GM12878 (cell line): ENCODE data around the gene COASY. TPM values are rescaled to one million over a fixed set of nuclear protein-coding genes. Genes with fewer than 3 reads are reported as not detected.

Source experiments
- ATAC-seq: fragments of 200-7000 bp; cut with Tn5 transposase; 3 replicates; pipeline ENCODE4 v1.9.1; 2020; ENCODE audit warnings: mild to moderate bottlenecking, moderate library complexity
- BruUV-seq: library from RNA; stranded (reverse); fragments of 400-500 nt; replicated peaks from 2 replicates; lab custom pipeline; 2021; lab: Mats Ljungman, UMichigan
- CTCF ChIA-PET: fragments of 300-600 bp; sonication (Branson Sonifier 250); formaldehyde crosslinking; extraction: SDS; loops from one replicate; lab custom pipeline; 2021; ENCODE audit warnings: inconsistent platforms; lab: Yijun Ruan, JAX
- POLR2A ChIA-PET: fragments of 350-600 bp; formaldehyde crosslinking; extraction: SDS; loops from one replicate; lab custom pipeline; 2021; ENCODE audit warnings: inconsistent platforms; lab: Charles Lee
- RAD21 ChIA-PET: fragments of 300-600 bp; sonication (Branson Sonifier 250); formaldehyde crosslinking; loops from one replicate; lab custom pipeline; 2023; ENCODE audit warnings: antibody characterized with exemption; ENCODE audit not compliant: unreplicated experiment; lab: Charles Lee
- SMC1A ChIA-PET: fragments of 300-600 bp; sonication (Branson Sonifier 250); formaldehyde crosslinking; loops from one replicate; lab custom pipeline; 2023; ENCODE audit not compliant: unreplicated experiment, uncharacterized antibody; lab: Charles Lee
- DNase-seq: peaks from one replicate; pipeline ENCODE4 v3.0.0-alpha.2; 2011; ENCODE audit warnings: low read depth, low spot score
- FAIRE-seq: peaks from 3 replicates; lab custom pipeline; 2011; peaks lifted over from hg19 to GRCh38; lab: Jason Lieb, UNC
- H2AFZ ChIP-seq: 2 replicates; pipeline ENCODE4 v1.6.0; 2011; ENCODE audit warnings: low read depth, low read length, control low read depth; ENCODE audit not compliant: control insufficient read depth
- H3K27ac ChIP-seq: 2 replicates; pipeline ENCODE4 v1.5.1; 2011; ENCODE audit warnings: control low read depth; ENCODE audit not compliant: control insufficient read depth, insufficient read depth
- H3K27me3 ChIP-seq, 2 experiments: replicated peaks in 1 of 2; 2 replicates each; pipeline versions ENCODE4 v1.6.0 to v1.6.1; 2011; ENCODE audit warnings: low read length in 1 of 2; ENCODE audit not compliant: control insufficient read depth in 2 of 2, insufficient read depth in 2 of 2
- H3K36me3 ChIP-seq, 2 experiments: 2 replicates each; pipeline ENCODE4 v1.5.1; 2011; ENCODE audit warnings: low read length in 1 of 2; ENCODE audit not compliant: control insufficient read depth in 2 of 2, insufficient read depth in 2 of 2
- H3K4me1 ChIP-seq: 2 replicates; pipeline ENCODE4 v1.6.1; 2011; ENCODE audit warnings: mild to moderate bottlenecking, low read length, moderate library complexity, mixed read lengths; ENCODE audit not compliant: control insufficient read depth, insufficient read depth
- H3K4me2 ChIP-seq: 2 replicates; pipeline ENCODE4 v1.6.0; 2011; ENCODE audit warnings: control low read depth; ENCODE audit not compliant: control insufficient read depth, insufficient read depth
- H3K4me3 ChIP-seq: fragments of 200-600 bp; sonication (generic); 2 replicates; pipeline ENCODE4 v1.5.1; 2016
- H3K79me2 ChIP-seq: 2 replicates; pipeline ENCODE4 v1.6.0; 2011; ENCODE audit warnings: low read length; ENCODE audit not compliant: control insufficient read depth, insufficient read depth
- H3K9ac ChIP-seq: 2 replicates; pipeline ENCODE4 v1.8.0; 2011; ENCODE audit warnings: low read length, control low read depth, mixed read lengths; ENCODE audit not compliant: control insufficient read depth, insufficient read depth
- H3K9me3 ChIP-seq: replicated peaks from 3 replicates; pipeline ENCODE4 v1.5.1; 2011; ENCODE audit warnings: mild to moderate bottlenecking, low read length; ENCODE audit not compliant: control insufficient read depth, insufficient read depth
- H4K20me1 ChIP-seq: 2 replicates; pipeline ENCODE4 v1.6.0; 2011; ENCODE audit not compliant: control insufficient read depth, insufficient read depth
- ATF7 ChIP-seq: fragments of 450-650 bp; IDR thresholded peaks from 2 replicates; pipeline ENCODE4 v1.6.1; 2016; ENCODE audit warnings: low read depth, mild to moderate bottlenecking
- EP300 ChIP-seq, 2 experiments: fragments of 150-350 bp in 1 of 2; IDR thresholded peaks; 2 replicates each; pipeline ENCODE4 v1.6.1; 2011 to 2012; ENCODE audit warnings: low read depth in 2 of 2, low read length in 2 of 2, borderline replicate concordance in 1 of 2, improper control_type of control experiment in 1 of 2, inconsistent platforms in 1 of 2; ENCODE audit not compliant: control insufficient read depth in 1 of 2
- HCFC1 ChIP-seq: fragments of 150-350 bp; IDR thresholded peaks from 2 replicates; pipeline ENCODE4 v1.6.1; 2014; ENCODE audit warnings: low read length
- HDAC6 ChIP-seq: fragments of 200-600 bp; sonication (generic); IDR thresholded peaks from one replicate; pipeline ENCODE4 v1.8.0; 2017; ENCODE audit warnings: antibody characterized with exemption; ENCODE audit not compliant: unreplicated experiment
- IRF4 ChIP-seq: IDR thresholded peaks from 2 replicates; pipeline ENCODE4 v1.6.1; 2011; ENCODE audit warnings: low read depth, low read length
- PAX8 ChIP-seq: fragments of 450-650 bp; IDR thresholded peaks from 2 replicates; pipeline ENCODE4 v1.6.1; 2017; ENCODE audit warnings: mild to moderate bottlenecking, moderate library complexity
- PML ChIP-seq: IDR thresholded peaks from 2 replicates; pipeline ENCODE4 v1.6.1; 2012; ENCODE audit warnings: low read length, inconsistent platforms
- SIX5 ChIP-seq: IDR thresholded peaks from 2 replicates; pipeline ENCODE4 v1.6.1; 2011; ENCODE audit warnings: mild to moderate bottlenecking, low read depth, low read length, moderate library complexity; ENCODE audit not compliant: severe bottlenecking
- SMC3 ChIP-seq: IDR thresholded peaks from 2 replicates; pipeline ENCODE4 v1.6.1; 2011; ENCODE audit warnings: low read length, improper control_type of control experiment, borderline replicate concordance
- TAF1 ChIP-seq: IDR thresholded peaks from 2 replicates; pipeline ENCODE4 v1.6.1; 2011; ENCODE audit warnings: mild to moderate bottlenecking, low read depth, low read length, borderline replicate concordance
- WGBS: methylation state at CpG from one replicate; pipeline ENCODE4 v1.1.6; 2016; ENCODE audit warnings: low lambda C conversion rate; ENCODE audit not compliant: insufficient replicate concordance, insufficient coverage; ENCODE audit errors: missing lambda C conversion rate; 5-methylcytosine and 5-hydroxymethylcytosine counted together
- in situ Hi-C: fragments of 300-500 bp; cut with MboI; formaldehyde crosslinking; loops from 9 replicates; pipeline ENCODE4 v1.14.3; 2018; ENCODE audit warnings: mixed read lengths
- intact Hi-C: fragments of 100-400 bp; cut with micrococcal nuclease; formaldehyde crosslinking; loops from one replicate; pipeline ENCODE4 v1.14.2; 2022; ENCODE audit not compliant: unreplicated experiment
- polyA plus RNA-seq, 11 experiments: library from polyadenylated mRNA; depleted of rRNA in 4 of 11; unstranded in 6 of 11; stranded (reverse) in 5 of 11; fragments of >200 nt; fragmentation: Nextera tagmentation in 4 of 11; fragmentation: Illumina TruSeq in 1 of 11; extraction: Ambion mirVana in 4 of 11; extraction: Trizol in 1 of 11; gene quantifications; 1 replicate in 1 of 11; 2 replicates in 10 of 11; pipeline versions ENCODE4 v1.2.1 to v1.2.3, GENCODE V29; 2011 to 2016; ENCODE audit warnings: inconsistent platforms in 2 of 11, missing spikeins in 2 of 11, low read depth in 1 of 11
- total RNA-seq, 4 experiments: library from RNA; depleted of rRNA in 3 of 4; stranded (reverse); fragments of >200 nt in 3 of 4; fragmentation: Illumina TruSeq in 1 of 4; extraction: Trizol in 1 of 4; gene quantifications; 2 replicates each; pipeline versions ENCODE4 v1.2.1 to v1.2.3, GENCODE V29; 2013 to 2021
- TF ChIP-seq, protein P1 (sequence below): fragments of 450-650 bp; IDR thresholded peaks from 2 replicates; pipeline ENCODE4 v1.6.1; 2017; ENCODE audit warnings: low read depth, mild to moderate bottlenecking, moderate library complexity
- TF ChIP-seq, protein P2 (sequence below): fragments of 450-650 bp; formaldehyde crosslinking; IDR thresholded peaks from 2 replicates; pipeline ENCODE4 v1.4.0; 2020; ENCODE audit warnings: mild to moderate bottlenecking, moderate library complexity
- TF ChIP-seq, protein P3 (sequence below): fragments of 450-650 bp; IDR thresholded peaks from 2 replicates; pipeline ENCODE4 v1.6.1; 2017; ENCODE audit warnings: borderline replicate concordance

Gene COASY
- total and polyA plus RNA-seq, 10 of the 15 experiments (the other 5 are each of a cell fraction or from before 2014, with no cell fraction given): 18.6 to 93.9 (median 43.2) TPM

DNA sequence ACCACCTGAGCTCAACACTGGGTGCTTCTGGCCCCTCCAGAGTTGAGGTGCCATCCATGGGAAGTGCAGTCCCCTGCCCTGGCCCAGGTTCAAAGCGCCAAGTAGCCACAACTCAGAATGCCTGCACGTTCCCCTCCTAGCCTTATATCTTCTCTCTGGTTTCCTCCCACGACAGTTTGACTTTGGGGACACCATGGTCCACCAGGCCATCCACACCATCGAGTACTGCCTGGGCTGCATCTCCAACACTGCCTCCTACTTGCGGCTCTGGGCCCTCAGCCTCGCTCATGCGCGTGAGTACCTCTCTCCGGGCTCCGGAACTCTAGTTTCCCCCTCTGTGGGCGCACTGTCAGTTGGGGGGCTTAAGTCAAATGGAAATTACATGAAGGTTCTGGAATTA, 48.3 kb upstream of the COASY start:
- FAIRE-seq (no peak), DNase-seq (no peak), ATAC-seq (no peak)
- no peak overlapping the region for H3K27ac ChIP-seq
- H3K9ac ChIP-seq: no peak overlapping the region
- H3K9me3 ChIP-seq: no peaks in the 10 kb centered on the region
- no peaks in the 10 kb centered on the region for H3K79me2 ChIP-seq
- ChIA-PET RAD21 (interaction anchor here (1.0 to 1.5 kb wide), 5 partner anchors 54 to 99 kb away, joined by 3 to 11 read pairs (median 4); no protein-coding TSS in a partner anchor), SMC1A (interaction anchor here (1.1 to 2.7 kb wide), 7 partner anchors 14 to 107 kb away, joined by 3 to 16 read pairs (median 5); no protein-coding TSS in a partner anchor), POLR2A (interaction anchor here (1.0 to 1.6 kb wide), 3 partner anchors 17 to 82 kb away, joined by 4 to 5 read pairs (median 5); no protein-coding TSS in a partner anchor), CTCF (interaction anchor here (1.2 to 10.4 kb wide), 7 partner anchors 16 to 106 kb away, joined by 3 to 120 read pairs (median 13); no protein-coding TSS in a partner anchor)
- H3K36me3 ChIP-seq: peaks cover 11% of the 10 kb centered on the region in 2 experiments; a peak in 3 of 4 replicates
- BruUV-seq: no TSS peak
- no peak overlapping the region for H3K4me2 ChIP-seq
- intact Hi-C loops (no loop called here), in situ Hi-C loops (no loop called here)
- no peaks in the 10 kb centered on the region for H3K27me3 ChIP-seq
- H3K4me1 ChIP-seq: peaks cover 9% of the 10 kb centered on the region
- H4K20me1 ChIP-seq: no peaks in the 10 kb centered on the region
- 93% methylated on average over 11 of the region's 11 CpGs for WGBS
- H2AFZ ChIP-seq: no peak overlapping the region
- no peak overlapping the region for H3K4me3 ChIP-seq
- no peak for TF ChIP-seq IRF4
- TF ChIP-seq SMC3: no peak
- TF ChIP-seq HCFC1: no peak
- TF ChIP-seq EP300 (IDR thresholded peaks at IDR 0.05; ENCODE audit: borderline replicate concordance in 1 of 2, control insufficient read depth in 1 of 2, low read depth in 2 of 2, low read length in 2 of 2): no peak
- no peak for TF ChIP-seq HDAC6
- TF ChIP-seq ATF7: no peak
- TF ChIP-seq, protein P1, sequence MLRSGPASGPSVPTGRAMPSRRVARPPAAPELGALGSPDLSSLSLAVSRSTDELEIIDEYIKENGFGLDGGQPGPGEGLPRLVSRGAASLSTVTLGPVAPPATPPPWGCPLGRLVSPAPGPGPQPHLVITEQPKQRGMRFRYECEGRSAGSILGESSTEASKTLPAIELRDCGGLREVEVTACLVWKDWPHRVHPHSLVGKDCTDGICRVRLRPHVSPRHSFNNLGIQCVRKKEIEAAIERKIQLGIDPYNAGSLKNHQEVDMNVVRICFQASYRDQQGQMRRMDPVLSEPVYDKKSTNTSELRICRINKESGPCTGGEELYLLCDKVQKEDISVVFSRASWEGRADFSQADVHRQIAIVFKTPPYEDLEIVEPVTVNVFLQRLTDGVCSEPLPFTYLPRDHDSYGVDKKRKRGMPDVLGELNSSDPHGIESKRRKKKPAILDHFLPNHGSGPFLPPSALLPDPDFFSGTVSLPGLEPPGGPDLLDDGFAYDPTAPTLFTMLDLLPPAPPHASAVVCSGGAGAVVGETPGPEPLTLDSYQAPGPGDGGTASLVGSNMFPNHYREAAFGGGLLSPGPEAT: no peak
- TF ChIP-seq, protein P2, sequence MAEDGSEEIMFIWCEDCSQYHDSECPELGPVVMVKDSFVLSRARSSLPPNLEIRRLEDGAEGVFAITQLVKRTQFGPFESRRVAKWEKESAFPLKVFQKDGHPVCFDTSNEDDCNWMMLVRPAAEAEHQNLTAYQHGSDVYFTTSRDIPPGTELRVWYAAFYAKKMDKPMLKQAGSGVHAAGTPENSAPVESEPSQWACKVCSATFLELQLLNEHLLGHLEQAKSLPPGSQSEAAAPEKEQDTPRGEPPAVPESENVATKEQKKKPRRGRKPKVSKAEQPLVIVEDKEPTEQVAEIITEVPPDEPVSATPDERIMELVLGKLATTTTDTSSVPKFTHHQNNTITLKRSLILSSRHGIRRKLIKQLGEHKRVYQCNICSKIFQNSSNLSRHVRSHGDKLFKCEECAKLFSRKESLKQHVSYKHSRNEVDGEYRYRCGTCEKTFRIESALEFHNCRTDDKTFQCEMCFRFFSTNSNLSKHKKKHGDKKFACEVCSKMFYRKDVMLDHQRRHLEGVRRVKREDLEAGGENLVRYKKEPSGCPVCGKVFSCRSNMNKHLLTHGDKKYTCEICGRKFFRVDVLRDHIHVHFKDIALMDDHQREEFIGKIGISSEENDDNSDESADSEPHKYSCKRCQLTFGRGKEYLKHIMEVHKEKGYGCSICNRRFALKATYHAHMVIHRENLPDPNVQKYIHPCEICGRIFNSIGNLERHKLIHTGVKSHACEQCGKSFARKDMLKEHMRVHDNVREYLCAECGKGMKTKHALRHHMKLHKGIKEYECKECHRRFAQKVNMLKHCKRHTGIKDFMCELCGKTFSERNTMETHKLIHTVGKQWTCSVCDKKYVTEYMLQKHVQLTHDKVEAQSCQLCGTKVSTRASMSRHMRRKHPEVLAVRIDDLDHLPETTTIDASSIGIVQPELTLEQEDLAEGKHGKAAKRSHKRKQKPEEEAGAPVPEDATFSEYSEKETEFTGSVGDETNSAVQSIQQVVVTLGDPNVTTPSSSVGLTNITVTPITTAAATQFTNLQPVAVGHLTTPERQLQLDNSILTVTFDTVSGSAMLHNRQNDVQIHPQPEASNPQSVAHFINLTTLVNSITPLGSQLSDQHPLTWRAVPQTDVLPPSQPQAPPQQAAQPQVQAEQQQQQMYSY (CRISPR knock-in tag): no peak
- TF ChIP-seq TAF1: no peak
- TF ChIP-seq, protein P3, sequence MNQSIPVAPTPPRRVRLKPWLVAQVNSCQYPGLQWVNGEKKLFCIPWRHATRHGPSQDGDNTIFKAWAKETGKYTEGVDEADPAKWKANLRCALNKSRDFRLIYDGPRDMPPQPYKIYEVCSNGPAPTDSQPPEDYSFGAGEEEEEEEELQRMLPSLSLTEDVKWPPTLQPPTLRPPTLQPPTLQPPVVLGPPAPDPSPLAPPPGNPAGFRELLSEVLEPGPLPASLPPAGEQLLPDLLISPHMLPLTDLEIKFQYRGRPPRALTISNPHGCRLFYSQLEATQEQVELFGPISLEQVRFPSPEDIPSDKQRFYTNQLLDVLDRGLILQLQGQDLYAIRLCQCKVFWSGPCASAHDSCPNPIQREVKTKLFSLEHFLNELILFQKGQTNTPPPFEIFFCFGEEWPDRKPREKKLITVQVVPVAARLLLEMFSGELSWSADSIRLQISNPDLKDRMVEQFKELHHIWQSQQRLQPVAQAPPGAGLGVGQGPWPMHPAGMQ: no peak
- no peak for TF ChIP-seq PAX8
- no peak for TF ChIP-seq PML
- no peak for TF ChIP-seq SIX5
